AG09319 (cell line): ENCODE measurements around the gene C1orf50.

Experiments
- DNase-seq: peaks from one replicate; pipeline ENCODE4 v3.0.0-alpha.2; 2010; ENCODE audit warnings: low read depth; ENCODE audit errors: extremely low read depth
- TF ChIP-seq, protein P1 (sequence below): IDR thresholded peaks from 2 replicates; pipeline ENCODE4 v1.5.1; 2011; ENCODE audit warnings: low read depth, mild to moderate bottlenecking, inconsistent platforms, low read length, moderate library complexity

Gene C1orf50

DNA sequence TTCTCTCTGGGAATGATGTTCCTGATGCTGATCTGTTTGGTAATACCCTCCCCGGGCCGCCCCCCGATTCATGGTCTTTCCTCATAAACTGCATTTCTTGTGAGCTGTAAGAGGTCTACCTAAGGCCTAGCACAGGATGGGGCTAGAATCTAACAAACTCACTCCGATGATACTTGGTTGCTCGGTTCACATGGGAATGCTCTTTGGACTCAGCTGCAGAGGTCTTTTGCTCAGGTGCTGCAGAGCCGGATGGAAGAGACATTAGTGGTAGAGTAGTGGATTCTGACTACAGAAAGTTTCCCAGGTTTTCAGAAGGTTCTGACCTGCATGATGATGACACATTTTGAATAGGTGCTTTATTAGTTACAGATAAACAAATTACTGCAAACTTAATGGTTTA is 9.5 kb downstream of the C1orf50 start:
- no peak for DNase-seq
- TF ChIP-seq, protein P1, sequence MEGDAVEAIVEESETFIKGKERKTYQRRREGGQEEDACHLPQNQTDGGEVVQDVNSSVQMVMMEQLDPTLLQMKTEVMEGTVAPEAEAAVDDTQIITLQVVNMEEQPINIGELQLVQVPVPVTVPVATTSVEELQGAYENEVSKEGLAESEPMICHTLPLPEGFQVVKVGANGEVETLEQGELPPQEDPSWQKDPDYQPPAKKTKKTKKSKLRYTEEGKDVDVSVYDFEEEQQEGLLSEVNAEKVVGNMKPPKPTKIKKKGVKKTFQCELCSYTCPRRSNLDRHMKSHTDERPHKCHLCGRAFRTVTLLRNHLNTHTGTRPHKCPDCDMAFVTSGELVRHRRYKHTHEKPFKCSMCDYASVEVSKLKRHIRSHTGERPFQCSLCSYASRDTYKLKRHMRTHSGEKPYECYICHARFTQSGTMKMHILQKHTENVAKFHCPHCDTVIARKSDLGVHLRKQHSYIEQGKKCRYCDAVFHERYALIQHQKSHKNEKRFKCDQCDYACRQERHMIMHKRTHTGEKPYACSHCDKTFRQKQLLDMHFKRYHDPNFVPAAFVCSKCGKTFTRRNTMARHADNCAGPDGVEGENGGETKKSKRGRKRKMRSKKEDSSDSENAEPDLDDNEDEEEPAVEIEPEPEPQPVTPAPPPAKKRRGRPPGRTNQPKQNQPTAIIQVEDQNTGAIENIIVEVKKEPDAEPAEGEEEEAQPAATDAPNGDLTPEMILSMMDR: no peak

DNA sequence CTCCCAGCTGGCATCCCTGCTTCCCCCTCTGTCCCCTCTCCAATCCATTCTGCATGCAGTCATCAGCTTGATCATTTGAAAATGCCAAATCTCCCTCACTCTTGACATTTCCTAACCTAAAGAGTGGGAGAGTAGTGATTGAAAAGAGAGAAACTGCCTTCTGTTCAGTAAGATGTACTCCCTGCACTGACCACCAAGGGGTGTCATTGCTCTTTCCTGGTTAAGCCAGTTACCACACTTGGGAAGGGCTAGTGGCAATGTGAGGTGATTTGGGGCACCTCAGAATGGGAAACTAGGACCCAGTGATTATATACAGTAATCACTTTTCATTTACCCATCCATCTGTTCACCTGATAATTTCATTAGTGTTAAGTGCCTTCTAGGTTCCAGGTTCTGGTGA is 10.8 kb downstream of the C1orf50 start:
- no peak for DNase-seq
- TF ChIP-seq, protein P1: peak; percentile 77

DNA sequence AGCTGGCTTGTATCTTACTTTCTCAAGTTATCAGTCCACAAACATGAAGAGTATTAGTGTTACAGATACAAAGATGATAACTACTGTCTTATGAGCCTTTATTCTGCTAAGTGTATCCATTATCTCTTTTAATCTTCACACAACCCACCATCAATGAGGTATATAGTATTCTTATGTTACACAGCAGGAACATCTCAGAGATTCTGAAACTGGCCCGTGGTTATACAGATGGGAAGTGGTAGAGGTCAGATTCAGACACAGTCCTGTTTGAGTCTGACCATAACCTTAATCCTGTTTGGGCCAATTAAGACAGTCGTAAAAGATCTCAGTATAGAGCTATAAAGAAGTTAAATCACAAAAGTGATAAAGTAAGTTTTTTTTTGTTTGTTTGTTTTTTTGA is 12.7 kb downstream of the C1orf50 start:
- no peak for DNase-seq
- TF ChIP-seq, protein P1: no peak

DNA sequence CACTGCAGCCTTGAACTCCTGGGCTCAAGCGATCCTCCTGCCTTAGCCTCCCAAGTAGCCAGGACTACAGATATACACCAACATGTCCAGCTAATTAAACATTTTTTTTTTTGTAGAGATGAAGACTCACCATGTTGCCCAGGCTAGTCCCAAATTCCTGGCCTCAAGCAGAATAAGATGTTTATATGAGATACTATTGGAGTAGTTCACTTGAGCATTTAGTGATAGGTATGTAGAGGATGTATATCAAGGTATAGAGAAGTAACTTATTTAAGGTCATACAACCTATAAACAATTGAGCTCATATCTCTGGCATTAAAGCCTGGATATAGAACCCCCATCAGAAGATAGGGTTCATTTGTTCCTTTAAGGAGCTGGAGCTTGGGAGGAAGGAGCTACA is 13.1 kb downstream of the C1orf50 start:
- TF ChIP-seq, protein P1: no peak
- no peak for DNase-seq

DNA sequence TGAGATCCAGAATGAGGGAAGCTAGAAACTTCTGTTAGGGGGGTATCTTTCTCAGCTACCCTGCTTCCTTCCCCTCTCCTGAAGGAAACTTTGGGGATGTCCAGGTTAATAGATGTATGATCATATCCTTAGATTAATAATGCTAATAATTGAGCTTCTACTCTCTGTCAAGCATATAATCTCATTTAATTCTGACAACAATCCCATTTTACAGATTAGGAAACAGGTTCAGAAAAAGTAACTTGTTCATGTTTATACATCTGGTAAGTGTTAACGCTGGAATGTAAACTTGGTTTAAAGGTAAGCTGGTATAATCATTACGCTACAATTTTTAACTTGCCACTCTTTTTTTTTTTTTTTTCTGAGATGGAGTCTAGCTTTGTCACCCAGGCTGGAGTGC is 16.0 kb downstream of the C1orf50 start:
- no peak for DNase-seq
- TF ChIP-seq, protein P1: no peak

DNA sequence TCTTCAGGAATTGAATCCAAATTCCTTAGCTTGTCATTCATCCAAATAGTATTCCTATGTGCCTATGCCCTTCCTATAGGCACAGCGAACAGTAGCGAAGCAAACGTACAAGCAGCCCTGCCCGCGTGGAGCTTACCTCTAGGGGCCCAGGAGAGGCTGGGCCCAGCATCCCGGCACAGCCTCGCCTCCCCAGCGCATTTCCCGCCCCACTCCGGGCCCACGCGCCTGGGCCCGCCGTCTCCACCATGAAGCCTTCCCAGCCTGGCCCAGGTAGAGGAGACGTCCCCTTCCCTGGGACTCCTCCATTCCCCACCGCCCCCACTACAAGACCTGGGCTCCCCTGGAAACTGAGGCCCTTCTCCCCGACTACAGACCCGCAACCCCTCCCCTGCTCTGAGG is 17.5 kb downstream of the C1orf50 start:
- TF ChIP-seq, protein P1: no peak
- DNase-seq: no peak

DNA sequence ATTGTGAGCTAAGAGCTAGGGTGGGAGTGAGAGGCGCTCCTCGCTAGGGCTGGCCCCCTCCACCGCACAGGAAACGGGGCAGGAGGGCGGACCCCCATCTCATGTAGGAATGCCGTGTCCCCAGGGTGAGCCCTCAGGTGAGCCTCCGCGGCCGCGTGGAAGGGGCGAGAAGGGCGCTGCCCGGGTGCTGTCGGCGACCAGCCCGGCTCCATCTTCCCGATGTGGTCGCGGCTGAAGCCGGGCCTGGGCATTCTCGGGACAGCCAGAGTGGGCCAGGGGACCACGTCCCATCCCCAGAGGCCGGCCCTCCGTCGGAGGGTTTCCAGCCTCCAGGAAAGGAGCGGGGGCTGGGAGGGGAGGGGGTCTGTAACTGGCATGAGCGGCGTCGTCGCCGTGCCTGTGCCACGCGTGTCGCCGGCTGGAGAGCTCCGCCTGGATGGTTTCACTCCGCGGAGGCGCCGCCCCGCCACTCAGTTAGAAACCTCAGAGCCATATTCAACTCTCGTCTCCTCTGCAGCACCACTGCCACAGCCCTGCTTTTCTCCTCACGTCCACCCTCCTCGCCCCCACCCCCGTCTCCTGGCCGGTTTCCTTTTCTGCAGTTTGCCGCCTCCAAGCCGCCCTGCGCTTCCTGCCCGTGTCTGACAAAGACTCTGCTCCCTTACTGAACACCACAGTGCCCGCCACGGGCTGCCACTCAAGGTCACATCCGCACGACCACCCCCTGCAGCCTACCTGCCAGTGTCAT is 18.1 kb downstream of the C1orf50 start, which contains the start of gene TMEM269:
TSS of gene TMEM269 (plus strand) at position 46 of the 748 bp plus-strand sequence. CDS start 4,903 bp downstream, outside the sequence.
- DNase-seq: no peak
- TF ChIP-seq, protein P1: no peak
